SK-N-SH (cell line): ENCODE data around the gene KRT81.

Source experiments
- ELF1 ChIP-seq: IDR thresholded peaks from 2 replicates; pipeline ENCODE4 v1.4.0; 2012
- EP300 ChIP-seq, 2 experiments: IDR thresholded peaks; 2 replicates each; pipeline versions ENCODE4 v1.4.0 to v1.6.1; 2012; ENCODE audit warnings: borderline replicate concordance in 1 of 2, low read depth in 1 of 2, low read length in 1 of 2
- TF ChIP-seq, protein P1 (sequence below): IDR thresholded peaks from 2 replicates; pipeline ENCODE4 v1.4.0; 2012; ENCODE audit warnings: low read depth
- TF ChIP-seq, protein P2 (sequence below): fragments of 200-600 bp; sonication (generic); IDR thresholded peaks from 2 replicates; pipeline ENCODE4 v1.6.1; 2017; ENCODE audit warnings: antibody characterized with exemption, mild to moderate bottlenecking, moderate library complexity

DNA sequence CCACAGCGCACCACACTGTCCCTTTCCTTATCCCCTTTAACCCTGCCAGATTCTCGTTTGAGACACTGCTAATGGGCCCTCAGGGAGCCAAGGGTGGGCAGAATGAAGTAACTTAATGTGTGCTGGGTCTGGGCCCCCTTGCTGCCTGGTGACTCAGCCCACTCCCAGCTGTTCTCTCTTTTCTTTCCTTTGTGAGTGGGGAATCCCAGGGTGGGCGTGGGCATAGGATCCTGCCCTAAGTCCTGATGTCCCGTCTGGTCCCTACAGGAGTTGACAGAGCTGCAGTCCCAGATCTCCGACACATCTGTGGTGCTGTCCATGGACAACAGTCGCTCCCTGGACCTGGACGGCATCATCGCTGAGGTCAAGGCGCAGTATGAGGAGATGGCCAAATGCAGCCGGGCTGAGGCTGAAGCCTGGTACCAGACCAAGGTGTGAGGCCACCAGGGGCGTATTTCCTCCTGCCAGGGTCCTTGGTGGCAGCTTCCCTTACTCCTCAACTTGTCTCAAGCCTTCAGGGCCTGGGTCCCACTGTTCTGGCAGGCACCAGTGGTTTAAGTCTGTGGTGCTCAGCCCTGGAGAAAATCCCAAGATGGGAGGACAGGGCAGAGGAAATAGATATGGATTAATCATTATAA, 50.0 kb downstream of the KRT81 start:
- TF ChIP-seq, protein P1, sequence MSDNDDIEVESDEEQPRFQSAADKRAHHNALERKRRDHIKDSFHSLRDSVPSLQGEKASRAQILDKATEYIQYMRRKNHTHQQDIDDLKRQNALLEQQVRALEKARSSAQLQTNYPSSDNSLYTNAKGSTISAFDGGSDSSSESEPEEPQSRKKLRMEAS: no peak
- TF ChIP-seq ELF1 (no peak), EP300 (IDR thresholded peaks at IDR 0.05; ENCODE audit: borderline replicate concordance in 1 of 2, low read depth in 1 of 2, low read length in 1 of 2) (no peak)
- TF ChIP-seq, protein P2, sequence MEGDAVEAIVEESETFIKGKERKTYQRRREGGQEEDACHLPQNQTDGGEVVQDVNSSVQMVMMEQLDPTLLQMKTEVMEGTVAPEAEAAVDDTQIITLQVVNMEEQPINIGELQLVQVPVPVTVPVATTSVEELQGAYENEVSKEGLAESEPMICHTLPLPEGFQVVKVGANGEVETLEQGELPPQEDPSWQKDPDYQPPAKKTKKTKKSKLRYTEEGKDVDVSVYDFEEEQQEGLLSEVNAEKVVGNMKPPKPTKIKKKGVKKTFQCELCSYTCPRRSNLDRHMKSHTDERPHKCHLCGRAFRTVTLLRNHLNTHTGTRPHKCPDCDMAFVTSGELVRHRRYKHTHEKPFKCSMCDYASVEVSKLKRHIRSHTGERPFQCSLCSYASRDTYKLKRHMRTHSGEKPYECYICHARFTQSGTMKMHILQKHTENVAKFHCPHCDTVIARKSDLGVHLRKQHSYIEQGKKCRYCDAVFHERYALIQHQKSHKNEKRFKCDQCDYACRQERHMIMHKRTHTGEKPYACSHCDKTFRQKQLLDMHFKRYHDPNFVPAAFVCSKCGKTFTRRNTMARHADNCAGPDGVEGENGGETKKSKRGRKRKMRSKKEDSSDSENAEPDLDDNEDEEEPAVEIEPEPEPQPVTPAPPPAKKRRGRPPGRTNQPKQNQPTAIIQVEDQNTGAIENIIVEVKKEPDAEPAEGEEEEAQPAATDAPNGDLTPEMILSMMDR: no peak
